GM13976 (cell line): Measurements from ENCODE around the gene HYLS1.

ENCODE experiments used
- DNase-seq: peaks from one replicate; pipeline ENCODE4 v3.0.0; 2012; ENCODE audit warnings: low spot score
- in situ Hi-C: fragments of 300-500 bp; cut with MboI; formaldehyde crosslinking; loops from one replicate; pipeline ENCODE4 v1.12.0; 2022; ENCODE audit warnings: low sequenced_read_pairs, mixed read lengths, inconsistent platforms; ENCODE audit not compliant: unreplicated experiment
- TF ChIP-seq, protein P1 (sequence below): IDR thresholded peaks from 2 replicates; pipeline ENCODE4 v1.5.1; 2012; ENCODE audit warnings: borderline replicate concordance, mild to moderate bottlenecking; ENCODE audit not compliant: insufficient read depth; ENCODE audit errors: extremely low read depth, missing control alignments, control extremely low read depth

HYLS1 gene

DNA sequence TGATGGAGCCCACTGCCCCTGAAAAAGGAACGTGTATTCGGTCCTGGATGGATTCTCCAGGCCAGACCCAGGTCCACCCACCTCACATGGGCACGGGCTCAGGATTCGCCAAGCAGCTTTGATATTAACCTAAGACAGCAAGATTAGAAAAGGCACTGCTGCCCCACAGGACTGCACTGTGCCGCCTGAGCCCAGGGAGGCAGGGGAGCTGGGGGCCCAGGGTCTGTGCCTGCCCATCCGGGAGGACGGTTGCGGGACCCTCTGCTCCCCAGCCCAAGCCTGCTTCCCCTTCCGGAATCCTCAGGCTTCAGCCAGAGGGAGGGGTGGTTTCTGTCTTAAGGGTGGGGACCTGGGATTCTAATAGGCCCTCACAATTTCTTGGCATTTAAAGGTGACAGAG lies 44.8 kb downstream of the HYLS1 start:
- TF ChIP-seq, protein P1, sequence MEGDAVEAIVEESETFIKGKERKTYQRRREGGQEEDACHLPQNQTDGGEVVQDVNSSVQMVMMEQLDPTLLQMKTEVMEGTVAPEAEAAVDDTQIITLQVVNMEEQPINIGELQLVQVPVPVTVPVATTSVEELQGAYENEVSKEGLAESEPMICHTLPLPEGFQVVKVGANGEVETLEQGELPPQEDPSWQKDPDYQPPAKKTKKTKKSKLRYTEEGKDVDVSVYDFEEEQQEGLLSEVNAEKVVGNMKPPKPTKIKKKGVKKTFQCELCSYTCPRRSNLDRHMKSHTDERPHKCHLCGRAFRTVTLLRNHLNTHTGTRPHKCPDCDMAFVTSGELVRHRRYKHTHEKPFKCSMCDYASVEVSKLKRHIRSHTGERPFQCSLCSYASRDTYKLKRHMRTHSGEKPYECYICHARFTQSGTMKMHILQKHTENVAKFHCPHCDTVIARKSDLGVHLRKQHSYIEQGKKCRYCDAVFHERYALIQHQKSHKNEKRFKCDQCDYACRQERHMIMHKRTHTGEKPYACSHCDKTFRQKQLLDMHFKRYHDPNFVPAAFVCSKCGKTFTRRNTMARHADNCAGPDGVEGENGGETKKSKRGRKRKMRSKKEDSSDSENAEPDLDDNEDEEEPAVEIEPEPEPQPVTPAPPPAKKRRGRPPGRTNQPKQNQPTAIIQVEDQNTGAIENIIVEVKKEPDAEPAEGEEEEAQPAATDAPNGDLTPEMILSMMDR = no peak
- DNase-seq = no peak
- in situ Hi-C loops = no loop called here

DNA sequence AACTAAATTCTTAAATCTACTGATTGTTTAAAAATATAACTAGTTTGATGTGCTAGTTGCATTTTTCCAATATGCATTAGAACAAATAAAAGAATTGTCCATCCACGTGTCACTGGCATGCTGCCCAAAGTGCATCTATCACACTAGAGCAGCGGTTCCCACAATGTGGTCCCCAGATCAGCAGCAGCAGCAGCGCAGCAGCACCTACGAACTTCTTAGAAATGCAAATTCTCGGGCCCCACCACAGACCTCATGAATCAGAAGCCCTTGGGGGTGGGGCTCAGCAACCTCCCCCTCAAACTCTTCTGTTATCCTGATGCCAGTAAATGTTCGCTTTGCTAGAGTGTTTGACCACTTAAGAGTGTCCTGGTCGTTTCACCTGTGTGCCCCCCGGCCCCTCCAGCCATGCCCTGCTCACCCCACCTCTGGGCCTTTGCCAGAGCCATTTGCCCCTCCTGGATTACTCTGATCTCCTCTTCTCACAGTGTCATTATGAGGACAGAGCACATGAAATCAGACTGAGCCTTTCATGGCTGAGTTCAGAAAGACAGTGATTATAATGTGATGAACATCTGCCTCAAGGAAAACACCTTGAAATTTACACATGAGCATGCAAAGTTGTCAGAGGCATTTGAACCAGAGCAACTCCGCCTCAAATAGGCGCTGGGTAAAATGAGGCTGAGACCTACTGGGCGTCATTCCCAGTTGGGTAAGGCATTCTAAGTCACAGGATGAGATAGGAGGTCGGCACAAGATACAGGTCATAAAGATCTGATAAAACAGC lies 45.8 kb downstream of the HYLS1 start:
- in situ Hi-C loops = no loop called here
- TF ChIP-seq, protein P1 = no peak
- DNase-seq = no peak

DNA sequence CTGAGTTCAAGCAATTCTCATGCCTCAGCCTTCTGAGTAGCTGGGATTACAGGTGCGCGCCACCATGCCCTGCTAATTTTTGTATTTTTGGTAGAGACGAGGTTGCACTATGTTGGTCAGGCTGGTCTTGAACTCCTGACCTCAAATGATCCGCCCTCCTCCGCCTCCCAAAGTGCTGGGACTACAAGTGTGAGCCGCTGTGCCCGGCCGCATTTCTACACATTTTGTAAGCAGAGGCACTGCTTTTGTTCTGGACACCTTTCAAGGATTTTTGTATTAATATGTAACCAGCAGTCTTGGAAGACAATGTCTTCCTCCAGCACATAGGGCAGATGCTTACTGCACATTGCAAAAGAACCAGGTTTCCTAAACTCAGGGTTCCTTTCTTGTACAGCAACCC lies 47.0 kb downstream of the HYLS1 start:
- DNase-seq = no peak
- in situ Hi-C loops = no loop called here
- TF ChIP-seq, protein P1 = no peak

DNA sequence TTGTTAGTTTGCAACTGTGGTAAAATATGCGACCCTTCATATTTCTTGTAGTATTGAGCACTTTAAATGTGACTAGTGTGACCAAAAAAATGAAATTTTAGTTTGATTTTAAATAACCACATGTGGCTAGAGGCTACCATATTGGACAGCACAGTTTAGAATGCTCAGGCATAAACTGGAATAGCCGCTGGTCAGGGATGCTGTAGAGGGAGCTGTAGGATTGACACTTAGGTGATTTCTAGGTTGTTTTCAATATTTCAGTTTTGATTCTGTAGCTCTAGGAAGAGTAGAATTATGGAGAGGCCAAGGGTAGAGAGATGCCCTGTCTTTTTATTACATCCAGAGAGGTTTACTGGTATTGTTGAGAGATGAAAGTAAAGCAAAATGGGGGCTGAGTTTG lies 47.6 kb downstream of the HYLS1 start:
- TF ChIP-seq, protein P1 = no peak
- in situ Hi-C loops = no loop called here
- no peak for DNase-seq

DNA sequence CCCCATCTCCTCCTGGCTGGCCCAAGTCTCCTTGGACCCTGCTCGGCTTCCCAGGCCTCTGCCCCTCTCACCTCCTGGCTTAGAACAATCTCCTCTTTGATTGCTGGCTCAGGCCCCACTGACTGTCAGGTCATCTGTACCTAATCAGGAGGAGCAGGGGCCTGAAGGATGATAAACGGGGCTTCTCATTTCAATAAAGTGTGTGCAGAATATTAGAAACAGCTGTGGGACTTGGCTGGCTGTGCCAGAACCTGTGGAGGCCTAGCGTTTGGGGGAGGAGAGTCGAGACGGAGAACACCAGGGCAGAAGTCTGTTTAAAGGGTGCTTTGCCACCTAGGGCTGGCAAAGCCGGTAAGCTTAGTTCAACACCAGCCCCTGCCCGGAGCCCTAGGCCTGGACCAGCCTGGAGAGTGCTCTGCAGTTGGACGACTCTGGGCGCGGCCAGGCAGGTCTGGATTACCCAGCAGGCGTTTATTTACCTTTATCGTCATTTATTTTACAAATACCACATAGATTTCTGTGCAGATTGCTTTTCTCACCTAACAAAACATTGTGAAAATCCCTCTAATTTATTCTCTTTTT lies 48.2 kb downstream of the HYLS1 start:
- TF ChIP-seq, protein P1 = no peak
- in situ Hi-C loops = no loop called here
- no peak for DNase-seq

DNA sequence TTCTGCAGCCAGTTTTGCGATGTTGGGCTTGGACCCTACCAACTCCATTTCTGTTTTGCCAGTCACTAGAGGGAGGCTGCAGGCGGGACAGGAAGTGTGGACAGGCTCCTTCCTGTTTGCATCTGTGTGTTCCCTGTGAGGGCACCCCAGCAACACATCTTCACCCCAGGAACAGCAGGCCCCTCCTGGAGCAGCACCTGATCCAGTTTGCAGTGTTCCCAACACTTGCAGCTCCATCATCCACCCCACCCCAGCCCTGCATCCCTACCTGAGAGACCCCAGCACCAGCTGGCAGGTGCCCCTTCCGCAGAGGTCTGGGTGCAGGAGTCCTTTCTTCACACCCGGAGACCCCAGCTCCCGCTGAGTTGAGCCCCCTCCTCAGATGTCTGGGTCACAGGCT lies 51.0 kb downstream of the HYLS1 start:
- DNase-seq = no peak
- TF ChIP-seq, protein P1 = no peak
- in situ Hi-C loops = no loop called here
